Osteocyte (in vitro differentiated cells): ENCODE measurements around the gene MTHFD1L. TPM values are rescaled to one million over a fixed set of nuclear protein-coding genes. Genes with fewer than 3 reads are reported as not detected.

Experiments
- DNase-seq: peaks from one replicate; pipeline ENCODE4 v3.0.0; 2021; ENCODE audit warnings: mixed read lengths; ENCODE audit not compliant: unreplicated experiment; ENCODE audit errors: extremely low spot score
- H3K27ac Mint-ChIP-seq: one replicate; pipeline ENCODE4 v1.8.0; 2021; ENCODE audit warnings: mild to moderate bottlenecking, mixed read lengths; ENCODE audit not compliant: unreplicated experiment
- H3K27me3 Mint-ChIP-seq: one replicate; pipeline ENCODE4 v1.8.0; 2021; ENCODE audit warnings: mixed read lengths; ENCODE audit not compliant: unreplicated experiment
- H3K36me3 Mint-ChIP-seq: one replicate; pipeline ENCODE4 v1.8.0; 2021; ENCODE audit warnings: mixed read lengths; ENCODE audit not compliant: unreplicated experiment
- H3K4me1 Mint-ChIP-seq: one replicate; pipeline ENCODE4 v1.8.0; 2021; ENCODE audit warnings: mixed read lengths; ENCODE audit not compliant: unreplicated experiment
- H3K4me3 Mint-ChIP-seq: one replicate; pipeline ENCODE4 v1.8.0; 2021; ENCODE audit warnings: mild to moderate bottlenecking, moderate library complexity, mixed read lengths; ENCODE audit not compliant: unreplicated experiment
- H3K9me3 Mint-ChIP-seq: one replicate; pipeline ENCODE4 v1.8.0; 2021; ENCODE audit warnings: mixed read lengths; ENCODE audit not compliant: unreplicated experiment
- CTCF ChIP-seq: fragments of 200-600 bp; sonication (generic); IDR thresholded peaks from 2 replicates; pipeline ENCODE4 v1.5.0; 2021; ENCODE audit warnings: antibody characterized with exemption, mild to moderate bottlenecking, moderate library complexity
- total RNA-seq: library from RNA; stranded (reverse); gene quantifications from 2 replicates; pipeline ENCODE4 v1.2.1, GENCODE V29; 2021

MTHFD1L gene
- total RNA-seq, 1 donor from 2014 or later = 63.2 TPM

GRCh38 chr6:151095538-151096254, 230.2 kb downstream of the MTHFD1L start:
- Mint-ChIP-seq H3K4me1 (peaks cover 5% of the 10 kb centered on the region), H3K27me3 (no peaks in the 10 kb centered on the region), H3K27ac (no peak overlapping the region), H3K4me3 (no peak overlapping the region), H3K36me3 (peaks cover 37% of the 10 kb centered on the region), H3K9me3 (no peaks in the 10 kb centered on the region)
- DNase-seq = no peak
- no peak for TF ChIP-seq CTCF

- peaks cover 37% of the 10 kb centered on the region for H3K36me3 Mint-ChIP-seq
- H3K27ac Mint-ChIP-seq = no peak overlapping the region
These were observed 230.7 kb downstream of the MTHFD1L start for GRCh38 chr6:151096255-151096612.

GRCh38 chr6:151096691-151097606, 231.4 kb downstream of the MTHFD1L start:
- H3K4me3 Mint-ChIP-seq = no peak overlapping the region
- peaks cover 13% of the 10 kb centered on the region for H3K4me1 Mint-ChIP-seq
- H3K27me3 Mint-ChIP-seq = no peaks in the 10 kb centered on the region
- peaks cover 34% of the 10 kb centered on the region for H3K36me3 Mint-ChIP-seq
- H3K9me3 Mint-ChIP-seq = no peaks in the 10 kb centered on the region
- no peak overlapping the region for H3K27ac Mint-ChIP-seq
- no peak for TF ChIP-seq CTCF
- no peak for DNase-seq

More at GRCh38 chr6:151096255-151096612, 230.7 kb downstream of the MTHFD1L start:
- TF ChIP-seq CTCF = no peak
- no peak for DNase-seq
- Mint-ChIP-seq H3K4me3 (no peak overlapping the region), H3K4me1 (peaks cover 7% of the 10 kb centered on the region), H3K27me3 (no peaks in the 10 kb centered on the region), H3K9me3 (no peaks in the 10 kb centered on the region)

- no peaks in the 10 kb centered on the region for H3K27me3 Mint-ChIP-seq
- no peak overlapping the region for H3K27ac Mint-ChIP-seq
- H3K36me3 Mint-ChIP-seq = peaks cover 25% of the 10 kb centered on the region
- H3K4me3 Mint-ChIP-seq = no peak overlapping the region
- peaks cover 12% of the 10 kb centered on the region for H3K4me1 Mint-ChIP-seq
- no peak for DNase-seq
- H3K9me3 Mint-ChIP-seq = no peaks in the 10 kb centered on the region
- no peak for TF ChIP-seq CTCF
These were observed 232.7 kb downstream of the MTHFD1L start for GRCh38 chr6:151098166-151098565.

- TF ChIP-seq CTCF = no peak
- Mint-ChIP-seq H3K36me3 (peaks cover 20% of the 10 kb centered on the region), H3K27me3 (no peaks in the 10 kb centered on the region), H3K27ac (no peak overlapping the region), H3K4me3 (no peak overlapping the region), H3K4me1 (peaks cover 12% of the 10 kb centered on the region), H3K9me3 (no peaks in the 10 kb centered on the region)
- DNase-seq = no peak
These were observed 234.8 kb downstream of the MTHFD1L start for GRCh38 chr6:151100326-151100725.
